Naive thymus-derived CD8-positive, alpha-beta T cell (primary cell): ENCODE data around the gene ZNF177. TPM values are rescaled to one million over a fixed set of nuclear protein-coding genes. Genes with fewer than 3 reads are reported as not detected.
"Not testable (repeated sequence)": the region's sequence is repeated elsewhere in the genome, so short reads cannot be mapped to it uniquely, and the experiment has no call there.

ENCODE experiments used
- ATAC-seq, 2 donors: fragments of 150-1000 bp; cut with Tn5 transposase in 1 of 2; sonication (Bioruptor Pico), chemical (Tn5 transposase) in 1 of 2; 1 replicate in 1 of 2; 2 replicates in 1 of 2; pipeline ENCODE4 v1.10.0; 2021; ENCODE audit warnings: mild to moderate bottlenecking in 2 of 2, moderate library complexity in 2 of 2
- POLR2A ChIA-PET: fragments of 350-600 bp; sonication (Branson Sonifier 250); formaldehyde crosslinking; loops from one replicate; lab custom pipeline; 2021; ENCODE audit warnings: antibody characterized with exemption; lab: Charles Lee
- DNase-seq, 10 donors: peaks; one replicate each; pipeline versions ENCODE4 v3.0.0 to v3.0.0-alpha.2; 2020 to 2022
- H3K27ac Mint-ChIP-seq, 10 donors: one replicate each; pipeline ENCODE4 v1.8.0; 2020 to 2022; ENCODE audit warnings: mild to moderate bottlenecking in 10 of 10, mixed read lengths in 10 of 10, moderate library complexity in 4 of 10, inconsistent platforms in 1 of 10
- H3K27me3 Mint-ChIP-seq, 5 donors: one replicate each; pipeline ENCODE4 v1.8.0; 2021 to 2022; ENCODE audit warnings: mixed read lengths in 5 of 5
- H3K36me3 Mint-ChIP-seq, 3 donors: one replicate each; pipeline ENCODE4 v1.8.0; 2020 to 2022; ENCODE audit warnings: mixed read lengths in 3 of 3, mild to moderate bottlenecking in 2 of 3, inconsistent platforms in 1 of 3
- H3K4me1 Mint-ChIP-seq, 4 donors: one replicate each; pipeline ENCODE4 v1.8.0; 2021 to 2022; ENCODE audit warnings: mixed read lengths in 4 of 4
- H3K4me3 Mint-ChIP-seq, 10 donors: one replicate each; pipeline ENCODE4 v1.8.0; 2020 to 2022; ENCODE audit warnings: mild to moderate bottlenecking in 10 of 10, mixed read lengths in 10 of 10, moderate library complexity in 6 of 10, inconsistent platforms in 1 of 10
- H3K9me3 Mint-ChIP-seq, 9 donors: one replicate each; pipeline ENCODE4 v1.8.0; 2020 to 2022; ENCODE audit warnings: mixed read lengths in 9 of 9, mild to moderate bottlenecking in 3 of 9, inconsistent platforms in 1 of 9, moderate library complexity in 1 of 9
- polyA plus RNA-seq, 3 donors: library from polyadenylated mRNA; unstranded; fragments of 300-500 nt; fragmentation: Illumina TruSeq; gene quantifications; one replicate each; pipeline ENCODE4 v1.2.3, GENCODE V29; 2021
- total RNA-seq, 8 experiments: library from RNA in 2 of 8; stranded (reverse) in 2 of 8; gene quantifications; one replicate each; pipeline ENCODE4 v1.2.3 and lab custom pipeline; 2021 to 2026

ZNF177 gene
- total RNA-seq (1 to 10 TPM; 3.5 to 4.6 TPM), polyA plus RNA-seq (under 1 TPM; 0.28 to 0.73 (median 0.49) TPM), total RNA-seq (lab: John Stamatoyannopoulos, UW) (0 to 0.15 (median 0) reads per million in 6 experiments)

DNA sequence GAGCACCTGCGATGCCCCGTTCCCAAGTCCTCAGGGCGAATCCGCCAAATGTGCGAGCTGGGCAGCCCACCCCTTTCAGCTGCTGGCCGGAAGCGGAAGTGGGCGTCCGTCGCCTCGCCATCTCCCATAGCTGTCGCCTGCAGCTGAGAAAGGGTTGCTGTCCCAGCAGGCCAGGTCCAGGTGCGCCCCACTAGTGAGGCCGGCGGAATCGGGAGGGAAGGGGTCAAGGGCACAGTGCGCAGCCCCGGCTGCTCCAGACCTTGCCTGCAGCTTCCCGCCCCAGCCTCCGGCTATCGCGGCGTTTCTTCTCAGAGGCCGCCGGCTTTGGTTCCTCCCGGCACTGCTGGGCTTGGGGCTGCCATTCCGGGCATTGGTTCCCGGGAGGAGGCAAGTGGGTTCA, at the start of gene ZNF177:
Gene ZNF177, plus strand, starts transcription at position 109 of the 400 bp plus-strand sequence. CDS start 15,299 bp downstream, outside the sequence.
- H3K9me3 Mint-ChIP-seq: peaks cover 14 to 93% (median 48%) of the 10 kb centered on the region in 9 donors
- peaks cover 0 to 8% (median 3%) of the 10 kb centered on the region in 5 donors for H3K27me3 Mint-ChIP-seq
- no peak for ATAC-seq
- H3K4me3 Mint-ChIP-seq: peak within 1 kb of the TSS in 7 of 10 donors; percentile 5 to 70 (median 30)
- peaks cover 3 to 10% (median 6%) of the 10 kb centered on the region in 4 donors for H3K4me1 Mint-ChIP-seq
- DNase-seq: no peak
- POLR2A ChIA-PET: no interaction called here
- H3K27ac Mint-ChIP-seq: no peak within 1 kb of the TSS
- peaks cover 26 to 80% (median 50%) of the 10 kb centered on the region in 3 donors for H3K36me3 Mint-ChIP-seq

DNA sequence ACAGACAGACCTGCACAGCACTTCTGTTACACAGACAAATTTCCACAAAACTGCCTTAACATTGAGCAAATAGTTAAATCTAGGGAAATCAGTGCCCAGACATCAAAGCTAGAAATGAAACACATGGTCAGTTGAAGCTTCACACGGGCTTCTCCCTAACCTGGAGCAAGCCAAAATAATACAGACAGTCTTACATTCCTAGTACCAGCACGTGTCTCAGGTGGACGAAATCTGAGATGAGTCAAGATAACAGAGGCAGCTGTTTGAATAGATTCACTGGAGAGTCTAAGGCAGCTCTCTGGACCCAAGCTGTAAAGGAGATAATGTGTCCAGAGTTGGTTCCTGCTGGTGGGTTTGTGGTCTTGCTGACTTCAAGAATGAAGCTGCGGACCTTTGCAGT, 49.1 kb upstream of the ZNF177 start:
- POLR2A ChIA-PET: interaction anchor here (1.0 kb wide), 1 partner anchor 269 kb away, joined by 3 read pairs; no protein-coding TSS in a partner anchor
- DNase-seq (no peak), ATAC-seq (no peak)
- Mint-ChIP-seq H3K9me3 (peaks cover 0 to 29% (median 16%) of the 10 kb centered on the region in 9 donors), H3K4me1 (peaks cover 3 to 19% (median 14%) of the 10 kb centered on the region in 4 donors), H3K36me3 (peaks cover 0 to 19% (median 13%) of the 10 kb centered on the region in 3 donors), H3K27ac (peak overlapping the region in 1 of 10 donors; percentile 40), H3K27me3 (peaks cover 0 to 2% (median 0%) of the 10 kb centered on the region in 5 donors), H3K4me3 (no peak overlapping the region)

DNA sequence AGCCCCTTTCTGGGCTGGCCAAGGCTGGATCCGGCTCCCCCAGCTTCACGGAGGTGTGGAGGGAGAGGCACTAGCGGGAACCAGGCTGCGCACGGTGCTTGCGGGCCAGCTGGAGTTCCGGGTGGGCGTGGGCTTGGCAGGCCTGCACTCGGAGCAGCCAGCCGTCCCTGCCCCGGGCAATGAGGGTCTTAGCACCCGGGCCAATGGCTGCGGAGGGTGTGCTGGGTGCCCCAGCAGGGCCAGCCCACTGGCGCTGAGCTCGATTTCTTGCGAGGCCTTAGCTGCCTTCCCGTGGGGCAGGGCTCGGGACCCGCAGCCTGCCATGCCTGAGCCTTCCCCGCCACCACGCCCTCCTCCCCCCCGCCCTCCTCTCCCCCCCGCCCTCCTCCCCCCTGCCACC, 41.5 kb upstream of the ZNF177 start:
- Mint-ChIP-seq H3K36me3 (peaks cover 12 to 28% (median 20%) of the 10 kb centered on the region in 3 donors), H3K9me3 (peaks cover 0 to 47% (median 21%) of the 10 kb centered on the region in 9 donors), H3K4me3 (no peak overlapping the region), H3K27me3 (no peaks in the 10 kb centered on the region), H3K4me1 (peaks cover 11 to 34% (median 26%) of the 10 kb centered on the region in 4 donors), H3K27ac (no peak overlapping the region)
- POLR2A ChIA-PET: no interaction called here
- ATAC-seq (no peak), DNase-seq (no peak)

DNA sequence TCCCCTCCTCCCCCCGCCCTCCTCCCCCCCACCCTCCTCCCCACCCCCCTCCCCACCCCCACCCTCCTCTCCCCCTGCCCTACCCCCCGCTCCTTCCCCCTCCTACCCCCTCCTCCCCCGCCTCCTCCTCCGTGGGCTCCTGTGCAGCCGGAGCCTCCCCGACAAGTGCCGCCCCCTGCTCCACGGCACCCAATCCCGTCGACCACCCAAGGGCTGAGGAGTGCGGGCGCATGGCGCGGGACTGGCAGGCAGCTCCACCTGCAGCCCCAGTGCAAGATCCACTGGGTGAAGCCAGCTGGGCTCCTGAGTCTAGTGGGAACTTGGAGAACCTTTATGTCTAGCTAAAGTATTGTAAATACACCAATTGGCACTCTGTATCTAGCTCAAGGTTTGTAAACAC, 41.1 kb upstream of the ZNF177 start:
- Mint-ChIP-seq H3K9me3 (peaks cover 0 to 48% (median 22%) of the 10 kb centered on the region in 9 donors), H3K36me3 (peaks cover 13 to 31% (median 23%) of the 10 kb centered on the region in 3 donors), H3K4me1 (peaks cover 11 to 34% (median 26%) of the 10 kb centered on the region in 4 donors)
- POLR2A ChIA-PET: interaction anchor here (2.8 kb wide), 1 partner anchor 11 kb away, joined by 32 read pairs; the partner anchor contains the start of gene ZNF699
- H3K27me3 Mint-ChIP-seq, H3K27ac Mint-ChIP-seq, H3K4me3 Mint-ChIP-seq, ATAC-seq, DNase-seq: not testable (repeated sequence)

DNA sequence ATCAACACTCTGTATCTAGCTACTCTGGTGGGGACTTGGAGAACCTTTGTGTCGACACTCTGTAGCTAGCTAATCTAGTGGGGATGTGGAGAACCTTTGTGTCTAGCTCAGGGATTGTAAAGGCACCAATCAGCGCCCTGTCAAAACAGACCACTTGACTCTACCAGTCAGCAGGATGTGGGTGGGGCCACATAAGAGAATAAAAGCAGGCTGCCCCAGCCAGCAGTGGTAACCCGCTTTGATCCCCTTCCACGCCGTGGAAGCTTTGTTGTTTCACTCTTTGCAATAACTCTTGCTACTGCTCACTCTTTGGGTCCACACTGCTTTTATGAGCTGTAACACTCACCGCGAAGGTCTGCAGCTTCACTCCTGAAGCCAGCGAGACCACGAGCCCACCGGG, 40.6 kb upstream of the ZNF177 start:
- H3K27me3 Mint-ChIP-seq, ATAC-seq, DNase-seq: not testable (repeated sequence)
- H3K4me1 Mint-ChIP-seq: peaks cover 11 to 34% (median 26%) of the 10 kb centered on the region in 4 donors
- H3K4me3 Mint-ChIP-seq: peak overlapping the region in 8 of 10 donors; percentile 30 to 95 (median 82)
- POLR2A ChIA-PET: interaction anchor here (2.8 kb wide), 1 partner anchor 11 kb away, joined by 32 read pairs; the partner anchor contains the start of gene ZNF699
- H3K9me3 Mint-ChIP-seq: peaks cover 0 to 53% (median 22%) of the 10 kb centered on the region in 9 donors
- peak overlapping the region in 7 of 10 donors; percentile 19 to 95 (median 62) for H3K27ac Mint-ChIP-seq
- H3K36me3 Mint-ChIP-seq: peaks cover 16 to 34% (median 23%) of the 10 kb centered on the region in 3 donors

DNA sequence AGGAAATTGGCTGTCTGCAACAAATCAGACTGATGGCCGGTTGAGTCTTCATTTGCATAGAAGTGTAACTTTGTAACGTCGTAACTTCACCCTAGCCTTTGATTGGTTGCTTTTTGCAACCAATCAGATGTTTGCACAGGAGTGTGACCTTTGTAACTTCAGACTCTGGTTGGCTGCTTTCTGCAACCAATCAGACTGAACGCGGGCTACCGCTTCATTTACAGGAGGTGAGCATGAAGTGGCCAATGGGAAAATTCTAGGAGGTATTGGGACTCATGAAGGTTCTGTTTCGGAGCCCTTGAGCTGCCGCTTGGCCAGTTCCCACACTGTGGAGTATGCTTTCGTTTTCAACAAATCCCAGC, 39.3 kb upstream of the ZNF177 start:
- peak in 3 of 10 donors; percentile 25 to 46 (median 43) for DNase-seq
- Mint-ChIP-seq H3K4me3 (peak overlapping the region; percentile 90 to 98 (median 94)), H3K9me3 (peaks cover 0 to 66% (median 29%) of the 10 kb centered on the region in 9 donors), H3K36me3 (peaks cover 29 to 42% (median 30%) of the 10 kb centered on the region in 3 donors), H3K4me1 (peaks cover 11 to 37% (median 28%) of the 10 kb centered on the region in 4 donors), H3K27me3 (no peaks in the 10 kb centered on the region), H3K27ac (peak overlapping the region; percentile 93 to 98 (median 96))
- POLR2A ChIA-PET: interaction anchor here (0.6 to 2.8 kb wide), 6 partner anchors 13 to 469 kb away, joined by 3 to 32 read pairs (median 5); partner anchors contain the start of genes ZNF121, ZNF266 and ZNF699
- ATAC-seq: peak in 1 of 2 donors; percentile 36

DNA sequence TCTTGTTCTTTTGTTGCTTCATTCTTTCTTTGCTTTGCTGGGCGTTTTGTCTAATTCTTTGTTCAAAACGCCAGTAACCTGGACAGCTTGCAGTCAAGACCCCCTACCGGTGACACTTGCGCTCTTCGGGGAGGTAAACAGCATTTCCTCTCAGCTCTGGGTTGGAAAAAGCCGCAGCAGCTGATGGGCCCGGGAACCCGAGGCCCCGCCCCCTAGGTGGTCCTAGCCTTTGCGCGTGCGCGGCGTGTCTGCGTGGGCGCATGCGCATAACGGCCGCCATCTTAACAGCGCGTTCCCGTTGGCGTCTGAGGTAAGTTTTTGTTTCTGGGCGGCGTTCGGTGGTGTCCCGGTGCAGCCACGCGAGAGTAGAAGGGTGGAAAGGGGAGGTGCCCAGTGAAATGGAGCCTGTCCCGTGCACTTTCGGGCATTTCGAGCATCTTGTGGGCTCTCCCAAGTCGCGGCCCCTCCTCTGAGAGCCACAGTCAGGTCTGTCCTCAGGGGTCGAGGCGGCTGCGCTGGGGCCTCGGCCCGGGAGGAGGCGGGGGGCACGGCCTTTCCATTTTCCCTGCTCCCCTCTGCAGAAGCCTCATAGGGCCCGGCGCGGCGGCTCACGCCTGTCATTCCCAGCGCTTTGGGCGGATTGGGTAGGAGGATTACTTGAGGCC, 38.8 kb upstream of the ZNF177 start, which contains the start of gene ZNF559:
Gene ZNF559, plus strand, starts transcription at position 261 of the 665 bp plus-strand sequence. CDS start 14,371 bp downstream, outside the sequence.
- peaks cover 33 to 45% (median 33%) of the 10 kb centered on the region in 3 donors for H3K36me3 Mint-ChIP-seq
- H3K4me3 Mint-ChIP-seq: peak within 1 kb of the TSS; percentile 90 to 98 (median 94)
- H3K9me3 Mint-ChIP-seq: peaks cover 0 to 71% (median 31%) of the 10 kb centered on the region in 9 donors
- peak within 1 kb of the TSS; percentile 93 to 98 (median 96) for H3K27ac Mint-ChIP-seq
- POLR2A ChIA-PET: interaction anchor here (0.6 to 2.8 kb wide), 6 partner anchors 13 to 469 kb away, joined by 3 to 32 read pairs (median 5); partner anchors contain the start of genes ZNF121, ZNF266 and ZNF699
- peaks cover 11 to 38% (median 28%) of the 10 kb centered on the region in 4 donors for H3K4me1 Mint-ChIP-seq
- H3K27me3 Mint-ChIP-seq: no peaks in the 10 kb centered on the region
- peak; percentile 96 for ATAC-seq
- DNase-seq: peak; percentile 95 to 99 (median 98)

DNA sequence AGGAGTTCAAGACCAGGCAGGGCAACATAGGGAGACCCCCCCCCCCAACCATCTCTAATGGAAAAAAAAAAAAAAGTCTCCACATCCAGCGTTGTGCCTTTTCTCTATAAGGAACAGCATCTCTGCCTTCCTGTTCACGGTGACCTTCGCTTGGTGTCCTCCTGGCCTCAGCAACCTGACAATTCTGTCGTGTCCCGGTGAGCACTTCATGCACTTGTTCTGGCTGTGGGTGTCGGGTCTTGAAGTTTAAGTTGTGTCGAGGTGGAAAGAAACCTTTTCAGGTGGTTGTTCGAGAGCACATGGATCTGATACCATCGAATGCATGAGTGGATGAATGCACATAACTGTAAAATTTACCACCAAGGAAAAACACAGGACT, 38.2 kb upstream of the ZNF177 start:
- DNase-seq (no peak), ATAC-seq (no peak)
- H3K36me3 Mint-ChIP-seq: peaks cover 33 to 50% (median 36%) of the 10 kb centered on the region in 3 donors
- H3K27ac Mint-ChIP-seq: peak overlapping the region; percentile 91 to 98 (median 96)
- H3K27me3 Mint-ChIP-seq: no peaks in the 10 kb centered on the region
- peaks cover 0 to 76% (median 31%) of the 10 kb centered on the region in 9 donors for H3K9me3 Mint-ChIP-seq
- POLR2A ChIA-PET: interaction anchor here (2.8 kb wide), 1 partner anchor 14 kb away, joined by 32 read pairs; the partner anchor contains the start of gene ZNF699
- H3K4me3 Mint-ChIP-seq: peak overlapping the region; percentile 90 to 98 (median 94)
- peaks cover 11 to 38% (median 28%) of the 10 kb centered on the region in 4 donors for H3K4me1 Mint-ChIP-seq

DNA sequence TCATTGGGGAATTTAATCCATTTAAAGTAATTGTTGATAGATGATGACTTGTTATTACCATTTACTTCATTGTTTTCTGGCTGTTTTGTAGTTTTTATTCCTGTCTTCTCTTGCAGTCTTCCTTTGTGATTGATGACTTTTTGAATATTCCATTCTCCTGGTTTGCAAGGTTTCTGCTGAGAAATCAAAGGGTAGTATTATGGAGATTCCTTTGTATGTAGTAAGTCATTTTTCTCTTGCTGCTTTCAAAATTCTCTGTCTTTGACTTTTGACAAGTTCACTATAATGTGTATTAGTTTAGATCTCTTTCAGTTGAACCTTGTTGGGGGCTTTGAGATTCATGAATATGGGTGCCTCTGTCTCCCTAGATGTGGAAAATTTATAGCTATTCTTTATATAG, 32.8 kb upstream of the ZNF177 start:
- POLR2A ChIA-PET: no interaction called here
- H3K9me3 Mint-ChIP-seq: peaks cover 12 to 100% (median 47%) of the 10 kb centered on the region in 9 donors

DNA sequence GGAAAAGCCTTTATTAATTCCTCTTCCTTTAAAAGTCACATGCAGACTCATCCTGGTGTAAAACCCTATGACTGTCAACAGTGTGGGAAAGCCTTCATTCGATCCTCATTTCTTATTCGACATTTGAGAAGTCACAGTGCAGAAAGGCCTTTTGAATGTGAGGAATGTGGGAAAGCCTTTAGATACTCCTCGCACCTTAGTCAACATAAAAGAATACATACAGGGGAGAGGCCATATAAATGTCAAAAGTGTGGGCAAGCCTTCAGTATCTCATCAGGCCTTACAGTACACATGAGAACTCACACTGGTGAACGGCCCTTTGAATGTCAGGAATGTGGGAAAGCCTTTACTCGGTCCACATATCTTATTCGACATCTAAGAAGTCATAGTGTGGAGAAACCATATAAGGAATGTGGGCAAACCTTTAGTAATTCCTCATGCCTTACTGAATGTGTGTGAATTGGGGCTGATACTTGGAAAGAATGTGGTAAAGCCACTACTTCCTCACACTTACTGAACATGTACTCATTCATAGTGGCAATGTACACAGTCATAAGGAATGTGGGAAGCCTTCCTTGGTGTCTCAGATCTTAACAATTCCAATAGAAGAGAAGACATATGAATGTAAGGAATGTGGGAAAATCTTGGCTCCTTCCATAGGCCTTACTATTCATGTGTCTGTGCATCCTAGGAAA, 20.1 kb upstream of the ZNF177 start:
- peaks cover 65 to 87% (median 72%) of the 10 kb centered on the region in 3 donors for H3K36me3 Mint-ChIP-seq
- no peak for ATAC-seq
- DNase-seq: no peak
- no peak overlapping the region for H3K27ac Mint-ChIP-seq
- POLR2A ChIA-PET: no interaction called here
- H3K4me3 Mint-ChIP-seq: no peak overlapping the region
- no peaks in the 10 kb centered on the region for H3K27me3 Mint-ChIP-seq
- no peaks in the 10 kb centered on the region for H3K4me1 Mint-ChIP-seq
- peaks cover 20 to 98% (median 58%) of the 10 kb centered on the region in 9 donors for H3K9me3 Mint-ChIP-seq

More for the DNA sequence above, 32.8 kb upstream of the ZNF177 start:
- ATAC-seq: no peak
- Mint-ChIP-seq H3K36me3 (peaks cover 53 to 97% (median 78%) of the 10 kb centered on the region in 3 donors), H3K27me3 (no peaks in the 10 kb centered on the region), H3K4me1 (peaks cover 0 to 14% (median 10%) of the 10 kb centered on the region in 4 donors), H3K4me3 (no peak overlapping the region), H3K27ac (no peak overlapping the region)
- DNase-seq: no peak

DNA sequence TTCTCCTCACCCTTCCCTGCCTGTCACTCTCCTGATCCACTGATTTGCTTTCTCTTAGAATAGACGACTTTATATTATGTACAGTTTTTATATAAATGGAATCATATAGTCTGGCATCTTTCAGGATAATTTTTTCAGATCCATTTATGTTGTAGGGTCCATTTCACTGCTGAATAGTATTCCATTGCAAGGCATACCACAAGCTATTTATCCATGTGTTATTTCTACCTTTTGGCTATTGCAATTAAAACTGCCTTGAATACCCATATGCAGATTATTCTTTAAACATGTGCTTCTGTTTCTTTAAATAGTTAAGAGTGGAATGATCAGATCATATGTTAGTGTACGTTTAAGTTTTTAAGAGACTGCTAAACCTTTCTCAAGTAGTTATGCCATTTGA, 17.8 kb upstream of the ZNF177 start:
- no peaks in the 10 kb centered on the region for H3K4me1 Mint-ChIP-seq
- ATAC-seq (no peak), DNase-seq (no peak)
- no peaks in the 10 kb centered on the region for H3K27me3 Mint-ChIP-seq
- POLR2A ChIA-PET: no interaction called here
- H3K27ac Mint-ChIP-seq: no peak overlapping the region
- H3K4me3 Mint-ChIP-seq: no peak overlapping the region
- H3K36me3 Mint-ChIP-seq: peaks cover 63 to 86% (median 65%) of the 10 kb centered on the region in 3 donors
- H3K9me3 Mint-ChIP-seq: peaks cover 16 to 98% (median 49%) of the 10 kb centered on the region in 9 donors

DNA sequence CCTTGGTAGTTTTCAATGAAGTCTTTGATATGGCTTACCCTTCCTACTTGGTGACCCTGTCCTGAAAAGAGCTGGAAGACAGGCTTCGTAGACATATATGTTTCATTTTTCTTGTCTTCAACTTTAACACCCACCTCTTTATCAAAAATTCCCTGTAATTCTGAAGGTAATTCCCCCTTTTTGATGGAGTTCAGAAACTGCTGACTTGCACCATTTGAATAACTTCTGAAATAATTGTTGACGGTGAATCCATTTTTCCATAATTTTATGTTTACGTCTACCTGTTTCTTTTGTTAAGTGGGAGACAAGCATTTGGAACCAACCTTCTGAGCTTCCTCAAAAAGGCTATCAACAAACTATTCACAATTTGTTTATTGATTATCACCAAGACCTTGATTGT, 14.6 kb upstream of the ZNF177 start:
- no peaks in the 10 kb centered on the region for H3K27me3 Mint-ChIP-seq
- H3K36me3 Mint-ChIP-seq: peaks cover 36 to 79% (median 58%) of the 10 kb centered on the region in 3 donors
- peaks cover 13 to 98% (median 51%) of the 10 kb centered on the region in 9 donors for H3K9me3 Mint-ChIP-seq
- no peaks in the 10 kb centered on the region for H3K4me1 Mint-ChIP-seq
- H3K4me3 Mint-ChIP-seq: no peak overlapping the region
- DNase-seq (no peak), ATAC-seq (no peak)
- H3K27ac Mint-ChIP-seq: no peak overlapping the region
- POLR2A ChIA-PET: no interaction called here
